ENCODE results near the gene E2F4.

DNA sequence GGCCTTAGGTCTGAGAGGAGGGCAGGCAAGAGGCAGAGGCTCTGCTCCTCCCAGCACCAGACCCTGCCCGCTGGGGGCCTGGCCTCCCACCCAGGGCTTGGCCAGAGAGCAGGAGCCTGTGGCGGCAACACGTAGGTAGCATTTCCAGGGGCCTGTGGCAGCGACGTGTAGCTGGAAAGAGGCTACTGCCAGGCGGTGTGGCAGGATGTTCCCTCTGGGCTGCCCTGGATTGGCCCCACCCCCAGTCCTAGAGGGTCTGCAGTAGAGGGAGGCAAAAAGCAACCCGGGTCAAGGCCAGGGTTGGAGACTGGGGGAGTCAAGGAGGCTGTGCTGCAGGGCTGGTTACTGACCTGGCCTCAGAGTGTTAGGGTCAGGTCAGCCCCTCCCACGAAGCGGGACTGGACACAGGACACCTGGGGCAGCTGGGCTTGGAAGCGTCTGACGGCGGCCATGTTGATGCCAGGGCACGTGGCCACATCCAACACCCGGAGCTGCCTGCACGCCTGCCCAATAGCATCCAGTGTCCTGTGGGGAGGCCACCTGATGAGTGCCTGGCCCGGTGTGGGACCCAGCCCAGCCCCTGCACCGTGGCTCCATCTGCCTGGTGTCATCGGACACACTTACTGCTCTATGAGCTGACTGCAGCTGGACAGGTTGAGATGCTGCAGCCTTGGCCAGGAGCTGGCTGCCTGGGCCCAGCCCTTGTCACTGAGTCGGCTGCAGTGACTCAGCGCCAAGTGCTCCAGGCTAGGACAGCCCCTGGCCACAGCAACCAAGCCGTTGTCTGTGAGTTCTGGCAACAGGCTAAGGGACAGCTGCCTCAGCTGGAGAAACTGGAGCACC is 15.5 kb downstream of the E2F4 start:
- TF ChIP-seq, protein P1, sequence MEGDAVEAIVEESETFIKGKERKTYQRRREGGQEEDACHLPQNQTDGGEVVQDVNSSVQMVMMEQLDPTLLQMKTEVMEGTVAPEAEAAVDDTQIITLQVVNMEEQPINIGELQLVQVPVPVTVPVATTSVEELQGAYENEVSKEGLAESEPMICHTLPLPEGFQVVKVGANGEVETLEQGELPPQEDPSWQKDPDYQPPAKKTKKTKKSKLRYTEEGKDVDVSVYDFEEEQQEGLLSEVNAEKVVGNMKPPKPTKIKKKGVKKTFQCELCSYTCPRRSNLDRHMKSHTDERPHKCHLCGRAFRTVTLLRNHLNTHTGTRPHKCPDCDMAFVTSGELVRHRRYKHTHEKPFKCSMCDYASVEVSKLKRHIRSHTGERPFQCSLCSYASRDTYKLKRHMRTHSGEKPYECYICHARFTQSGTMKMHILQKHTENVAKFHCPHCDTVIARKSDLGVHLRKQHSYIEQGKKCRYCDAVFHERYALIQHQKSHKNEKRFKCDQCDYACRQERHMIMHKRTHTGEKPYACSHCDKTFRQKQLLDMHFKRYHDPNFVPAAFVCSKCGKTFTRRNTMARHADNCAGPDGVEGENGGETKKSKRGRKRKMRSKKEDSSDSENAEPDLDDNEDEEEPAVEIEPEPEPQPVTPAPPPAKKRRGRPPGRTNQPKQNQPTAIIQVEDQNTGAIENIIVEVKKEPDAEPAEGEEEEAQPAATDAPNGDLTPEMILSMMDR (IDR thresholded peaks at IDR 0.05): no peak
- no peak for TF ChIP-seq EZH2 (IDR thresholded peaks at IDR 0.05)

All from neural progenitor cell (in vitro differentiated cells).